Hepatocyte (in vitro differentiated cells): ENCODE results near the gene AGPS. TPM values are rescaled to one million over a fixed set of nuclear protein-coding genes. Genes with fewer than 3 reads are reported as not detected.

ENCODE experiments used
- DNase-seq: peaks from one replicate; pipeline ENCODE4 v3.0.0-alpha.2; 2016; ENCODE audit warnings: low spot score
- H2AFZ ChIP-seq: fragments of 200-600 bp; sonication (generic); 2 replicates; pipeline ENCODE4 v1.6.0; 2016; ENCODE audit warnings: antibody characterized with exemption, mild to moderate bottlenecking
- H3K27ac ChIP-seq: fragments of 200-600 bp; sonication (generic); 2 replicates; pipeline ENCODE4 v1.5.1; 2016; ENCODE audit warnings: mild to moderate bottlenecking
- H3K27me3 ChIP-seq: fragments of 200-600 bp; sonication (generic); 2 replicates; pipeline ENCODE4 v1.6.1; 2016
- H3K36me3 ChIP-seq: fragments of 200-600 bp; sonication (generic); replicated peaks from 2 replicates; pipeline ENCODE4 v1.5.1; 2016; ENCODE audit warnings: low read depth; ENCODE audit not compliant: insufficient read depth
- H3K4me1 ChIP-seq: fragments of 200-600 bp; sonication (generic); 2 replicates; pipeline ENCODE4 v1.5.1; 2016; ENCODE audit warnings: mild to moderate bottlenecking, moderate library complexity; ENCODE audit not compliant: insufficient read depth
- H3K4me2 ChIP-seq: fragments of 200-600 bp; sonication (generic); 2 replicates; pipeline ENCODE4 v1.6.0; 2016
- H3K4me3 ChIP-seq: fragments of 200-600 bp; sonication (generic); 2 replicates; pipeline ENCODE4 v1.5.1; 2016; ENCODE audit warnings: mild to moderate bottlenecking
- H3K79me2 ChIP-seq: fragments of 200-600 bp; sonication (generic); 2 replicates; pipeline ENCODE4 v1.6.0; 2017; ENCODE audit warnings: mild to moderate bottlenecking
- H3K9me2 ChIP-seq: fragments of 200-600 bp; sonication (generic); replicated peaks from 2 replicates; pipeline ENCODE4 v1.6.0; 2017; ENCODE audit warnings: mild to moderate bottlenecking; ENCODE audit not compliant: insufficient read depth
- H3K9me3 ChIP-seq: fragments of 200-600 bp; sonication (generic); 2 replicates; pipeline ENCODE4 v1.5.1; 2016; ENCODE audit warnings: low read depth, mild to moderate bottlenecking
- H4K20me1 ChIP-seq: fragments of 200-600 bp; sonication (generic); 2 replicates; pipeline ENCODE4 v1.6.0; 2016; ENCODE audit warnings: mild to moderate bottlenecking; ENCODE audit not compliant: insufficient read depth, poor library complexity, severe bottlenecking
- CTCF ChIP-seq: fragments of 200-600 bp; sonication (generic); IDR thresholded peaks from 2 replicates; pipeline ENCODE4 v1.5.1; 2016; ENCODE audit warnings: antibody characterized with exemption, mild to moderate bottlenecking; ENCODE audit not compliant: poor library complexity
- EZH2 ChIP-seq: fragments of 200-600 bp; sonication (generic); IDR thresholded peaks from 2 replicates; pipeline ENCODE4 v1.6.1; 2016; ENCODE audit warnings: antibody characterized with exemption, mild to moderate bottlenecking, borderline replicate concordance
- EZH2phosphoT487 ChIP-seq: fragments of 200-600 bp; sonication (generic); IDR thresholded peaks from one replicate; pipeline ENCODE4 v1.6.1; 2018; ENCODE audit warnings: antibody characterized with exemption, mild to moderate bottlenecking, low read depth, moderate library complexity; ENCODE audit not compliant: unreplicated experiment, severe bottlenecking
- WGBS: methylation state at CpG from one replicate; pipeline ENCODE4 v1.1.6; 2016; ENCODE audit warnings: low lambda C conversion rate; ENCODE audit errors: missing lambda C conversion rate; 5-methylcytosine and 5-hydroxymethylcytosine counted together
- polyA plus RNA-seq: library from polyadenylated mRNA; unstranded; fragments of >200 nt; fragmentation: Nextera tagmentation; extraction: Ambion mirVana; gene quantifications from 2 replicates; pipeline ENCODE4 v1.2.1, GENCODE V29; 2016
- total RNA-seq: library from RNA; depleted of rRNA; stranded (reverse); fragments of >200 nt; gene quantifications from 2 replicates; pipeline ENCODE4 v1.2.3, GENCODE V29; 2014

The AGPS gene
- total and polyA plus RNA-seq, 2 experiments from 2014 or later, result 26.6 to 36.1 TPM

DNA sequence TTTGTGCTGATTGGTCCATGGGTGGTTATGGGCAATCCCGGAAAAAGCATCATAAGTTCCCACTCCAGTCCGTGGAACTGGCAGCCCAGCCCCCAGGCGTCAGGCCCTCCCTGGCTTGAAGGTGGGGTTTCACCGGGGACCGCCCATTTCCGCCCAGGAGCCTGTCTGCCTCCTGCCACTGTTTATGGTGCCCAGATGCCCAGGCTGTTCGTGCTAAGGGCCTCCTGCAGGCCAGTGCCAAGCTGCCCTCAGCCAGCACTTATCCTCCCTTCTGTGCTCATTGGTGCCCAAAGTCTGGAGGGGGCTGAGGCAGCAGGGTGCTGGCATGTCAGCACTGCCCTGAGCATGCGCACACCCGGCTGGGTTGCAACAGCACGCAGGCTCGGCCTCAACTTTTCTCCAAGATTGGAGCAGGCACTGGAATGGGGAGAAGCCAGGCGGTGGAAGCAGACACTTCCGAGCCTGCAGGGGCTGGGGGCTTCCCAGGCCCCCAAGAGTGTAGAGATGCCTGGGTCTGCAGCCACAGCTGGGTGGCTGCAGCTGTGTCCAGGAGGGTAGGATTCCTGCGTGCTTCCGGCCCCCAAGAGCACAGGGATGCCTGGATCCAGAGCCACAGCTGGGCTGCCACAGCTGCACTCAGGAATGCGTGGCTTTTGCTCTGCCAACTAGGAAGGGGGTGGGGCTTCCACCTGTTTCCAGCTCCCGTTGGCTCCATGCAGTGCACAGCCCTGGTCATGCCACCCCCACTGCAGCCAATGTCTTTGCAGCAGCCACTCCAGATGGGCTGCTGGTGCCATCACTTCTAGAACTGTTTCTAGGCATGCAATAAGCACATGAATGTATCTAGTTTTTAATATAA, 74.0 kb downstream of the AGPS start:
- no peaks in the 10 kb centered on the region for H4K20me1 ChIP-seq
- 90% methylated on average over 17 of the region's 17 CpGs for WGBS

DNA sequence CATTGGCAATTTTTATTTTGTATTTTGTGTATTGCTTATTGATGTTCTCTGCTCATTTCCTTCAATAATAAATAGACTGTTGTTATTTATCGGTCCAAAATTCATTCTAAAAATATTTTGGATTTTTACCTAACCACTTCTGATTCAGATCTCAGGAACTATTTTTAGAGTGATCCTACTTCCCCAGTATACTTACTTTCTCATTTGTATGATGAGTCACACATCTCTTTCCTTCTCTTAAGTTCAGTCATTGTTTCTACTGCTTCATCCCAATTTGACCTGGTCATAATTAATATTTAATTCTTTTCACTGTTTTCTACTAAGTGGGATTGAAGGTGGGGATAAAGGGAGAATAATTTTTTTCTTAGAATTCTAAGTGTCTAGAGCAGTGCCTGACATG, 75.1 kb downstream of the AGPS start:
- Histone ChIP-seq H3K27ac (no peak overlapping the region), H3K4me3 (no peak overlapping the region), H3K4me2 (no peak overlapping the region), H3K36me3 (no peaks in the 10 kb centered on the region), H3K9me3 (peaks cover 5% of the 10 kb centered on the region), H3K9me2 (no peaks in the 10 kb centered on the region), H3K27me3 (no peaks in the 10 kb centered on the region), H4K20me1 (no peaks in the 10 kb centered on the region), H3K4me1 (no peaks in the 10 kb centered on the region), H2AFZ (no peak overlapping the region), H3K79me2 (no peaks in the 10 kb centered on the region)
- DNase-seq, result no peak
- 100% methylated on average over 1 of the region's 1 CpG for WGBS
- TF ChIP-seq EZH2phosphoT487 (no peak), EZH2 (no peak), CTCF (no peak)

More for the DNA sequence above, 74.0 kb downstream of the AGPS start:
- Histone ChIP-seq H3K4me3 (no peak overlapping the region), H3K4me1 (no peaks in the 10 kb centered on the region), H3K9me3 (no peaks in the 10 kb centered on the region), H3K79me2 (no peaks in the 10 kb centered on the region), H3K36me3 (no peaks in the 10 kb centered on the region), H2AFZ (no peak overlapping the region), H3K4me2 (no peak overlapping the region), H3K9me2 (no peaks in the 10 kb centered on the region), H3K27ac (no peak overlapping the region), H3K27me3 (no peaks in the 10 kb centered on the region)
- TF ChIP-seq CTCF (no peak), EZH2 (no peak), EZH2phosphoT487 (no peak)
- no peak for DNase-seq

DNA sequence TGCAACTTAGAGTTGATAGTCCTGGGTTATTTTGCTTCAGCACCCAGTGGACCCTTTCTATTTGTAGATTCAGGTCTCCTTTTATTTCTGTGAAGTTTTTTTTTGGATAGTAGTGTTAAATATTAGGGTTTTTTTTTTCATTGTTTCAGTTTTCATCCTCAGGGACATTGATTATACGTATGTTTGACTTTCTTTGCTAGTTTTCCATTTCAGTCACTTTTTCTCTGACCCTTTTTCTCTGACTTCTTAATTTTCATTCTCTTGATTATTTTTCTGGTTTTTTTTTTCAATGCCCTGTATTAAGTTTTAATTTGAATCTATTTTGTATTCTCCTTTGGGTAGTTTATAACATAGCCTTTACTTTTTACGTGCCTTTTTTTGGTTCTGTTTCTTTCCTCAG, 79.4 kb downstream of the AGPS start:
- Histone ChIP-seq H4K20me1 (no peaks in the 10 kb centered on the region), H3K4me1 (no peaks in the 10 kb centered on the region), H3K9me3 (peaks cover 5% of the 10 kb centered on the region), H3K4me2 (no peak overlapping the region), H3K36me3 (no peaks in the 10 kb centered on the region), H2AFZ (no peak overlapping the region), H3K9me2 (no peaks in the 10 kb centered on the region), H3K27ac (no peak overlapping the region), H3K79me2 (no peaks in the 10 kb centered on the region), H3K27me3 (no peaks in the 10 kb centered on the region), H3K4me3 (no peak overlapping the region)
- 95% methylated on average over 2 of the region's 2 CpGs for WGBS
- no peak for TF ChIP-seq EZH2
- no peak for TF ChIP-seq CTCF
- no peak for TF ChIP-seq EZH2phosphoT487
- no peak for DNase-seq
